ENCODE results near the gene GTSF1L. TPM values are rescaled to one million over a fixed set of nuclear protein-coding genes. Genes with fewer than 3 reads are reported as not detected.

The GTSF1L gene
- total and polyA plus RNA-seq, 9 of the 15 experiments (the other 6 are each of a cell fraction or from before 2014, with no cell fraction given), result not detected

- no peak for TF ChIP-seq AFF4 (CRISPR knock-in tag; IDR thresholded peaks at IDR 0.05)
- no peak; the same call in 1 of the 2 replicates for TF ChIP-seq BHLHE40 (IDR thresholded peaks at IDR 0.05; ENCODE audit: low read length)
- TF ChIP-seq FOXK1 (CRISPR knock-in tag; IDR thresholded peaks at IDR 0.05; ENCODE audit: borderline replicate concordance), result no peak
- TF ChIP-seq POLR3A (IDR thresholded peaks at IDR 0.05; ENCODE audit: borderline replicate concordance, extremely low read depth, insufficient read depth, insufficient read length), result no peak
- TF ChIP-seq HMG20B (CRISPR knock-in tag; IDR thresholded peaks at IDR 0.05), result no peak
- no peak for TF ChIP-seq TFAM (CRISPR knock-in tag; conservative IDR thresholded peaks at IDR 0.05)
- no peak for TF ChIP-seq ZNF197 (CRISPR knock-in tag; IDR thresholded peaks at IDR 0.05; ENCODE audit: low read depth)
- peak; percentile 68; the same call in 1 of the 2 replicates for TF ChIP-seq ZBTB2 (IDR thresholded peaks at IDR 0.05)
- TF ChIP-seq KLF10 (CRISPR knock-in tag; IDR thresholded peaks at IDR 0.05), result no peak
- 0 out of 2 replicates have a peak, but pooled peaks have one; percentile 43 for TF ChIP-seq ZFP91 (CRISPR knock-in tag; IDR thresholded peaks at IDR 0.05)
- TF ChIP-seq ZNF740 (CRISPR knock-in tag; IDR thresholded peaks at IDR 0.05), result no peak
- TF ChIP-seq ZNF740 (tag; IDR thresholded peaks at IDR 0.05), result no peak
- no peak for TF ChIP-seq HDAC6 (IDR thresholded peaks at IDR 0.05; ENCODE audit: low read depth, low read length)
- TF ChIP-seq E4F1 (CRISPR knock-in tag; IDR thresholded peaks at IDR 0.05; ENCODE audit: borderline replicate concordance), result no peak
- TF ChIP-seq ZNF707 (CRISPR knock-in tag; conservative IDR thresholded peaks at IDR 0.05), result no peak
- TF ChIP-seq E2F5 (CRISPR knock-in tag; IDR thresholded peaks at IDR 0.05), result no peak
These were observed 35.7 kb downstream of the GTSF1L start (continued) for GRCh38 chr20:43690943-43691598.
